DMS153 treated with DMSO at 0.1 percent for 48 hours (cell line): ENCODE measurements around the gene BRI3.

Experiments used
- DNase-seq: peaks from one replicate; lab custom pipeline; 2025; ENCODE audit not compliant: unreplicated experiment; lab: John Stamatoyannopoulos, UW

The BRI3 gene

GRCh38 chr7:98286701-98287485 lies 5.4 kb downstream of the BRI3 start:
- DNase-seq, result no peak

- no peak for DNase-seq
Observed at GRCh38 chr7:98287486-98287959, 6.0 kb downstream of the BRI3 start.

- DNase-seq, result no peak
Observed at GRCh38 chr7:98288064-98288823, 6.8 kb downstream of the BRI3 start.

- DNase-seq, result no peak
Observed at GRCh38 chr7:98289333-98289875, 7.9 kb downstream of the BRI3 start.

- DNase-seq, result no peak
Observed at GRCh38 chr7:98291717-98292116, 10.2 kb downstream of the BRI3 start.

GRCh38 chr7:98293265-98293664 lies 11.8 kb downstream of the BRI3 start:
- no peak for DNase-seq

GRCh38 chr7:98293746-98294145 lies 12.3 kb downstream of the BRI3 start:
- no peak for DNase-seq

GRCh38 chr7:98294326-98294725 lies 12.8 kb downstream of the BRI3 start:
- no peak for DNase-seq

- peak; percentile 39 for DNase-seq
Observed at GRCh38 chr7:98294798-98295382, 13.4 kb downstream of the BRI3 start.

GRCh38 chr7:98295467-98296192 lies 14.1 kb downstream of the BRI3 start:
- DNase-seq, result no peak

GRCh38 chr7:98296833-98297232 lies 15.3 kb downstream of the BRI3 start:
- DNase-seq, result no peak

- DNase-seq, result no peak
Observed at GRCh38 chr7:98297626-98298286, 16.3 kb downstream of the BRI3 start.

GRCh38 chr7:98300595-98301372 lies 19.3 kb downstream of the BRI3 start:
- DNase-seq, result no peak

GRCh38 chr7:98301693-98302470 lies 20.4 kb downstream of the BRI3 start:
- no peak for DNase-seq

- no peak for DNase-seq
Observed at GRCh38 chr7:98303176-98303865, 21.8 kb downstream of the BRI3 start.

- DNase-seq, result no peak
Observed at GRCh38 chr7:98303906-98304305, 22.4 kb downstream of the BRI3 start.

- DNase-seq, result no peak
Observed at GRCh38 chr7:98305951-98306535, 24.6 kb downstream of the BRI3 start.

- no peak for DNase-seq
Observed at GRCh38 chr7:98307971-98308466, 26.5 kb downstream of the BRI3 start.
